NCI-H526 treated with DMSO at 0.1 percent for 48 hours (cell line): Measurements from ENCODE around the gene PTPRD.
"Not testable (repeated sequence)": the region's sequence is repeated elsewhere in the genome, so short reads cannot be mapped to it uniquely, and the experiment has no call there.

ENCODE experiments used
- DNase-seq: peaks from one replicate; lab custom pipeline; 2025; lab: John Stamatoyannopoulos, UW

PTPRD gene

GRCh38 chr9:9319007-9319406 is 1293.8 kb downstream of the PTPRD start:
- DNase-seq: no peak

DNA sequence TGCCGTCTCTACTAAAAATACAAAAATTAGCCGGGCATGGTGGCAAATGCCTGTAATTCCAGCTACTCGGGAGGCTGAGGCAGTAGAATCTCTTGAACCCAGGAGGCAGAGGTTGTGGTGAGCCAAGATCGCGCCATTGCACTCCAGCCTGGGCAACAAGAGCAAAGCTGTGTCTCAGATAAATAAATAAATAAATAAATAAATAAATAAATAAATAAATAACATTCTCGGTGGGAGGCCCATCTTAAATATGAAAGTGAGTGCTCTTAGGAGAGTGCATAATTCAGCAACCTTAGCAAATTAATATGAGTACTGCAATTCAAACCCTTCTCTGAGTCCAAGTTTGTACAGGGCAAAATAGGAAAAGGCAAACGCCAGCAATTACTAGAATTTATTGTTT is 1302.1 kb downstream of the PTPRD start:
- DNase-seq: not testable (repeated sequence)

- no peak for DNase-seq
Observed at GRCh38 chr9:9305600-9305999, 1307.2 kb downstream of the PTPRD start.

DNA sequence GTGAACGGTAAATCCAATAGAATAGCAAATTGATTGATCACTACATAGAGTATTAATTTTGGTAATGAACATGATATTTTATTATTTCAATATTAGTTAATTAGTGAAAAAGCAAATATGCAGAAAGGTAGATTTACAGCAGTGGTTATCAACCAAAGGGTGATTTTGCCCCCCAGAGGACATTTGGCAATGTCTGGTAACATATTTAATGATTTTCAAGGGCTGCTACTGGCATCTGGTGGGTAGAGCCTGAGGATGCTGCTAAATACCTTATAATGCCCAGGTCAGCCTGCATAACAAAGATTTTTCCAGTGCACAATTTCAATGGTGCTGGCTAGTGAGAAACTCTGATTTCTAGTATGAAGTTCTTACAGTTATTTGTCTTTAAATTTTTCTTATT is 1313.7 kb downstream of the PTPRD start:
- DNase-seq: no peak

- no peak for DNase-seq
Observed at GRCh38 chr9:9286001-9286400, 1326.8 kb downstream of the PTPRD start.

DNA sequence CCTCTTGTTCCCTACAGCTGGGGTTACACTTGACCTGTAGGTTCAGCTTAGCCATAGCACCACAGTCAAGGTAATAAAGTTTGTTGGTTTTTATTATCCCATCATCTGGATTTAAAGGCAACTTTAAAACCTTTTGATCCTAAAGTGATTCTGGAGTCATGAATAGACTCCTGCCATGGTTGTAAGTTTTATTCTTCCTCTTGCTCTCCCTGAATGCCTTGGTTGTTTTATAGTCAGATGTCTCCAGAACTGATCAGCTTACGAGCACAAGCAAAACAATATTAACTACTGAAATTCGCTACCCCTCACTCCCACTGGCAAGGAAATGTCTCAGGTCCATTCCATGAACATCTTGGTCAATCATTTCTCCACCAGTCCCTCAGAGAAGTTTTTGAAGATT is 1328.6 kb downstream of the PTPRD start:
- DNase-seq: no peak

GRCh38 chr9:9283159-9283986 is 1329.4 kb downstream of the PTPRD start:
- no peak for DNase-seq

DNA sequence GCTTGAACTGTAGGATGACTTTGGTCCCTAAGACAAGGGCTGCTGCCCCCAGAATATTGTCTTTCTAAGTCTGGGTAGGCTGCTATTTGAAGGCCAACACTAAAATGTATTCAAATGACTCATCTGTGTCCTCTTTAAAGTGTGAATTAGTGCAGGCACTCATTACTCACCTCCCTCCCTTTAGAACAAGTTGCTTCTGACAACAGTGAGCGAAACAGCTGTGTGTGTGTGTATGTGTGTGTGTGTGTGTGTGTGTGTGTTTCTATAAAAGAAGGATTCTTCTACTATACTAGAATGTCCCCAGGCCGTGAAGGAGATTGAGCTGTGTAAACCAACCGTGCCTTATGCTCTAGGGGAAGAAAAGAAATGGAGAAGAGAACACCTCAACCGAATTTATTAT is 1337.2 kb downstream of the PTPRD start:
- no peak for DNase-seq

GRCh38 chr9:9257999-9258498 is 1354.8 kb downstream of the PTPRD start:
- no peak for DNase-seq

DNA sequence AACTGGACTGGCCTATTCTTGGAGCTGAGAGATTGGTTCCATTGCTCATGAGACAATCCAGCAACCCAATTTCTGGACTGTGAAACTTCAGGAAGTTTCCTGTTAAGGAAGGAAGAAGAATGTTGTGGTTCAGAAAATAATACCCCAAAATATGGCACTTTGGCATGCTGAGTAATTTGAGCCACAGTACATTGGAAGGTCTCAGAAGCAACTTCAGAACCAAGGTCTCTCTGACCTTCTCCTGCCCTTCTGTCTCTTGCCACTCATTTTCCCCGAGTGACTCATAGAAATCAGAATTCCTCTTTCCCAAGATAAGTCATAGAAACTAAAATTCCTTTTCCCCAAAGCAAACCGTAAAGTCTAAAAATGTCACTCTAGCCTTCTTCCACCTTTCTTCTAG is 1366.1 kb downstream of the PTPRD start:
- DNase-seq: no peak

GRCh38 chr9:9231946-9232345 is 1380.9 kb downstream of the PTPRD start:
- DNase-seq: no peak

- no peak for DNase-seq
Observed at GRCh38 chr9:9229269-9229668, 1383.5 kb downstream of the PTPRD start.

GRCh38 chr9:9223175-9223574 is 1389.6 kb downstream of the PTPRD start:
- no peak for DNase-seq

DNA sequence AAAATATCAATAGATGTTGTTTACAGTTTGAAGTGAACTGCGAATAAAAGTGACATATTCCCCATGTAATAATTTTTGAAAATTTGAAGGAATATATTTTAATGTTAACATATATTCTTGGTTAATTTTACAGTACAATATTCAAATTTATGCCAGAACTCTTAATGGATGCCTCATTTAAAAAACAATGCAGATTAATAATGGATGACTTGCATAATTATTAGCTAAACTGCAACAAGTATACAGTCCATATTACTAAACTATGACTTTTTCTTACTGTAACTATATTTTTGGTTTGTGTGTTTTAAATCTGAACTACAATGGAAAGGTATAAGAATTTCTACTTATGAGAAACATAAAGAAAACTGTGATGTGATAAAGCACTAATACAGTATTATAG is 1390.1 kb downstream of the PTPRD start:
- no peak for DNase-seq

GRCh38 chr9:9216934-9217333 is 1395.9 kb downstream of the PTPRD start:
- no peak for DNase-seq

DNA sequence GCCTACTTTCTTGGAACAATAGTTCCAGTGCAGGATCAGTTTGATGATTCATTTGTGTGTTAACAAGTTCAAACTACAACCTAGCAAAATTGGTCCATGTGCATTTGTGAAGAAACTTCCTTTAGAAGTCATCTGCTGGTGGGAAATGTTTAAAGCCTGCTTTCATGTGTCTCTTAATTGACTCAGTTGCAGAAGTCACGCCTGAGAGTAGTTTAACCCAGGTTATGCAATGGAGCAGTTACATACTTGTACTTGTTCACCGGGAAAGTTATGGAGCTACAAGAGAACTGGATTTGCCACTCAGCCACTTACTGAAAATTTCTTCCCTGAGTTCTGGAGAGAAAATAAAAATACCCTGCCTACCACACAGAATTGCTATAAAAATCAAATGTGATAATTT is 1397.8 kb downstream of the PTPRD start:
- DNase-seq: no peak

- DNase-seq: no peak
Observed at GRCh38 chr9:9214066-9214465, 1398.7 kb downstream of the PTPRD start.

DNA sequence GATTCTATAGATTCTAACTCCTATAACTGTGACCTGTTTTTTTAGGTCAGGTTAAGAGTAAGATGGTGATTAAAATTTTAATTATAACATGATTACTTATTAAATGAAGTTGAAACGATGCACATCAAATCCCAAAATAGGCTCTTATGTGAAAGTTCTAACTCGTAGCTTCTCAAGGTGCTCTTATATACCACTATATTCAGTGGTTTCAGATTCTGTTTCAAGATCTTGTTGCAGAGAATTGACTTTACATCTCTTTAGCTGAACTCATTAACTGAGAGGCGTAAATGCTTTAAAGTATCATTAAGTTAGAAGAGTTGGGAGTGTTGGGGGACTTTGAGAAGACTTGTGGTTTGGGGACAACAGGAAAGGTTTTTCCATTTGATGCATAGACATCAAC is 1399.8 kb downstream of the PTPRD start:
- DNase-seq: no peak

- no peak for DNase-seq
Observed at GRCh38 chr9:9202276-9202675, 1410.5 kb downstream of the PTPRD start.

GRCh38 chr9:9186086-9186485 is 1426.7 kb downstream of the PTPRD start:
- no peak for DNase-seq

- DNase-seq: no peak
Observed at GRCh38 chr9:9182431-9182830, 1430.4 kb downstream of the PTPRD start.

- DNase-seq: no peak
Observed at GRCh38 chr9:9177081-9177480, 1435.7 kb downstream of the PTPRD start.

- no peak for DNase-seq
Observed at GRCh38 chr9:9174358-9174757, 1438.4 kb downstream of the PTPRD start.

DNA sequence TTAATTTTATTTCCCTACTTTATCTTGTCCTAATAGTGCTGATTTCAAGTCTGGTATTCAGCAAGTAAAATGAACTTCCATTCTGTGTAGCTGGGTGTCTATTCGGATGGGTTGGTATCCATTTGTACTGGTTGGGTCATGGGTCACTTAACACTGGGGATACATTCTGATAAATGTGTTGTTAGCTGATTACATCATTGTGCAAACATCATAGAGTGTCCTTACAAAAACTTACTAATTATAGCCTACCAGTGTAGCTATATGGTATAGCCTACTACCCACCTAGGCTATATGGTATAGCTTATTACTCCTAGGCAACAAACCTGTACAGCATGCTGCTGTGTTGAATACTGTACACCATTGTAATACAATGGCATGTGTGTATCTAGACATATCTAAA is 1439.5 kb downstream of the PTPRD start:
- no peak for DNase-seq
